Measurements from ENCODE around the gene CCDC12.

Gene CCDC12

GRCh38 chr3:46976326-46977190 lies at the start of gene CCDC12:
Gene CCDC12 (minus strand): TSS chr3:46976745. CDS start chr3:46976732, 13 bp downstream.
- peak; percentile 100 for DNase-seq

- DNase-seq: peak; percentile 23
Measured at GRCh38 chr3:47024932-47025331, 48.4 kb upstream of the CCDC12 start.

GRCh38 chr3:47022641-47023071 lies 46.1 kb upstream of the CCDC12 start:
- DNase-seq: no peak

- no peak for DNase-seq
Measured at GRCh38 chr3:47020311-47020710, 43.8 kb upstream of the CCDC12 start.

GRCh38 chr3:47019201-47019600 lies 42.7 kb upstream of the CCDC12 start:
- DNase-seq: no peak

GRCh38 chr3:47018269-47018611 lies 41.7 kb upstream of the CCDC12 start:
- no peak for DNase-seq

- DNase-seq: no peak
Measured at GRCh38 chr3:47017504-47018268, 41.1 kb upstream of the CCDC12 start.

- DNase-seq: peak; percentile 92
Measured at GRCh38 chr3:47016934-47017435, 40.4 kb upstream of the CCDC12 start.

GRCh38 chr3:47016086-47016933 lies 39.8 kb upstream of the CCDC12 start:
- no peak for DNase-seq

- DNase-seq: no peak
Measured at GRCh38 chr3:47015151-47015550, 38.6 kb upstream of the CCDC12 start.

- DNase-seq: no peak
Measured at GRCh38 chr3:47014036-47014435, 37.5 kb upstream of the CCDC12 start.

GRCh38 chr3:47013231-47013630 lies 36.7 kb upstream of the CCDC12 start:
- DNase-seq: no peak

- no peak for DNase-seq
Measured at GRCh38 chr3:47012342-47013230, 36.0 kb upstream of the CCDC12 start.

GRCh38 chr3:47011371-47011770 lies 34.8 kb upstream of the CCDC12 start:
- DNase-seq: no peak

- DNase-seq: no peak
Measured at GRCh38 chr3:47010910-47011309, 34.4 kb upstream of the CCDC12 start.

GRCh38 chr3:47010111-47010712 lies 33.7 kb upstream of the CCDC12 start:
- DNase-seq: no peak

- DNase-seq: peak; percentile 74
Measured at GRCh38 chr3:47009225-47010110, 32.9 kb upstream of the CCDC12 start.

- DNase-seq: no peak
Measured at GRCh38 chr3:47008851-47009224, 32.3 kb upstream of the CCDC12 start.

- DNase-seq: no peak
Measured at GRCh38 chr3:47008234-47008796, 31.8 kb upstream of the CCDC12 start.

Measured in kidney glomerular epithelial cell (primary cell).